ENCODE data around the gene SKP1.

SKP1 gene

GRCh38 chr5:134143944-134144941 lies 32.5 kb downstream of the SKP1 start:
- no peak for DNase-seq (ENCODE audit: low read depth in 2 of 2)

GRCh38 chr5:134143431-134143830 lies 33.3 kb downstream of the SKP1 start:
- no peak for DNase-seq (ENCODE audit: low read depth in 2 of 2)

GRCh38 chr5:134142806-134143205 lies 33.9 kb downstream of the SKP1 start:
- DNase-seq (ENCODE audit: low read depth in 2 of 2) = no peak

- no peak for DNase-seq (ENCODE audit: low read depth in 2 of 2)
These were observed 34.7 kb downstream of the SKP1 start for GRCh38 chr5:134142052-134142451.

GRCh38 chr5:134141331-134142050 lies 35.3 kb downstream of the SKP1 start:
- DNase-seq (ENCODE audit: low read depth in 2 of 2) = no peak

GRCh38 chr5:134140530-134141201 lies 36.1 kb downstream of the SKP1 start:
- DNase-seq (ENCODE audit: low read depth in 2 of 2) = peak in 1 of 2 donors; percentile 50

GRCh38 chr5:134139891-134140469 lies 36.8 kb downstream of the SKP1 start:
- no peak for DNase-seq (ENCODE audit: low read depth in 2 of 2)

- DNase-seq (ENCODE audit: low read depth in 2 of 2) = no peak
These were observed 37.3 kb downstream of the SKP1 start for GRCh38 chr5:134139377-134139851.

GRCh38 chr5:134138416-134139376 lies 38.1 kb downstream of the SKP1 start:
- DNase-seq (ENCODE audit: low read depth in 2 of 2) = peak; percentile 46 to 54

- no peak for DNase-seq (ENCODE audit: low read depth in 2 of 2)
These were observed 40.0 kb downstream of the SKP1 start for GRCh38 chr5:134136771-134137170.

- DNase-seq (ENCODE audit: low read depth in 2 of 2) = no peak
These were observed 40.5 kb downstream of the SKP1 start for GRCh38 chr5:134136221-134136631.

GRCh38 chr5:134135091-134135655 lies 41.6 kb downstream of the SKP1 start:
- DNase-seq (ENCODE audit: low read depth in 2 of 2) = no peak

GRCh38 chr5:134133995-134134541 lies 42.7 kb downstream of the SKP1 start:
- DNase-seq (ENCODE audit: low read depth in 2 of 2) = no peak

- DNase-seq (ENCODE audit: low read depth in 2 of 2) = no peak
These were observed 43.4 kb downstream of the SKP1 start for GRCh38 chr5:134133188-134133994.

GRCh38 chr5:134132372-134133187 lies 44.2 kb downstream of the SKP1 start:
- DNase-seq (ENCODE audit: low read depth in 2 of 2) = peak in 1 of 2 donors; percentile 51

GRCh38 chr5:134131578-134132350 lies 45.0 kb downstream of the SKP1 start:
- DNase-seq (ENCODE audit: low read depth in 2 of 2) = no peak

- DNase-seq (ENCODE audit: low read depth in 2 of 2) = peak in 1 of 2 donors; percentile 32
These were observed 45.6 kb downstream of the SKP1 start for GRCh38 chr5:134131165-134131564.

All from stimulated activated CD4-positive, alpha-beta T cell treated with anti-CD3 and anti-CD28 coated beads, Interleukin-1b, Interleukin-23, amount 100 ng/mL, for 4 hours (primary cell).